Progenitor cell of endocrine pancreas (in vitro differentiated cells): ENCODE measurements around the gene B4GALT6. TPM values are rescaled to one million over a fixed set of nuclear protein-coding genes. Genes with fewer than 3 reads are reported as not detected.

Experiments used
- DNase-seq: peaks from one replicate; pipeline ENCODE4 v3.0.0; 2021; ENCODE audit warnings: low spot score; ENCODE audit not compliant: unreplicated experiment
- H3K27ac Mint-ChIP-seq: 2 replicates; pipeline ENCODE4 v1.8.0; 2021; ENCODE audit warnings: mild to moderate bottlenecking, moderate library complexity, mixed read lengths
- H3K27me3 Mint-ChIP-seq: 2 replicates; pipeline ENCODE4 v1.8.0; 2021; ENCODE audit warnings: mixed read lengths
- H3K36me3 Mint-ChIP-seq: 2 replicates; pipeline ENCODE4 v1.8.0; 2022; ENCODE audit warnings: mixed read lengths; ENCODE audit not compliant: insufficient read depth
- H3K4me1 Mint-ChIP-seq: 2 replicates; pipeline ENCODE4 v1.8.0; 2021; ENCODE audit warnings: low read depth, mixed read lengths
- H3K4me3 Mint-ChIP-seq: 2 replicates; pipeline ENCODE4 v1.8.0; 2021; ENCODE audit warnings: low read depth, mild to moderate bottlenecking, moderate library complexity, mixed read lengths
- H3K9me3 Mint-ChIP-seq: 2 replicates; pipeline ENCODE4 v1.8.0; 2021; ENCODE audit warnings: low read depth, mixed read lengths
- total RNA-seq: library from RNA; stranded (reverse); gene quantifications from 2 replicates; pipeline ENCODE4 v1.2.1, GENCODE V29; 2021
- TF ChIP-seq, protein P1 (sequence below): fragments of 200-600 bp; sonication (generic); IDR thresholded peaks from one replicate; pipeline ENCODE4 v1.5.0; 2021; ENCODE audit warnings: antibody characterized with exemption, mild to moderate bottlenecking; ENCODE audit not compliant: unreplicated experiment

B4GALT6 gene
- total RNA-seq, 1 donor from 2014 or later: 32.2 TPM

DNA sequence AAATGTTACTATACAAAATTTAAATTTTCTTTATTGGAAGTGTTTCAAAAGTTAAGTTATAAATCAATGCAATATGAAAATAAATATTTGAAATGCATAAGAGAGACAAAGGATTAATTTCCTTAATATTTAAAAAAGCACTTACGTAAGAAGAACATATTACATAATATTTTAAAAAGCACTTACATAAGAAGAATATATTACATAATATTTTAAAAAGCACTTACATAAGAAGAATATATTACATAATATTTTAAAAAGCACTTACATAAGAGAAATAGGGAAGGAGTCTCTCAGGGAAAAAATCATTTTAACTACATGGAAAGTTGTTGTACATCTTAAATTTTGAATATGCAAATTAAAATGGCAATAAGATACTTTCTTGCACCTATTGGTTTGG, 17.4 kb upstream of the B4GALT6 start:
- TF ChIP-seq, protein P1, sequence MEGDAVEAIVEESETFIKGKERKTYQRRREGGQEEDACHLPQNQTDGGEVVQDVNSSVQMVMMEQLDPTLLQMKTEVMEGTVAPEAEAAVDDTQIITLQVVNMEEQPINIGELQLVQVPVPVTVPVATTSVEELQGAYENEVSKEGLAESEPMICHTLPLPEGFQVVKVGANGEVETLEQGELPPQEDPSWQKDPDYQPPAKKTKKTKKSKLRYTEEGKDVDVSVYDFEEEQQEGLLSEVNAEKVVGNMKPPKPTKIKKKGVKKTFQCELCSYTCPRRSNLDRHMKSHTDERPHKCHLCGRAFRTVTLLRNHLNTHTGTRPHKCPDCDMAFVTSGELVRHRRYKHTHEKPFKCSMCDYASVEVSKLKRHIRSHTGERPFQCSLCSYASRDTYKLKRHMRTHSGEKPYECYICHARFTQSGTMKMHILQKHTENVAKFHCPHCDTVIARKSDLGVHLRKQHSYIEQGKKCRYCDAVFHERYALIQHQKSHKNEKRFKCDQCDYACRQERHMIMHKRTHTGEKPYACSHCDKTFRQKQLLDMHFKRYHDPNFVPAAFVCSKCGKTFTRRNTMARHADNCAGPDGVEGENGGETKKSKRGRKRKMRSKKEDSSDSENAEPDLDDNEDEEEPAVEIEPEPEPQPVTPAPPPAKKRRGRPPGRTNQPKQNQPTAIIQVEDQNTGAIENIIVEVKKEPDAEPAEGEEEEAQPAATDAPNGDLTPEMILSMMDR: no peak
- DNase-seq: no peak
- H3K27ac Mint-ChIP-seq: no peak overlapping the region
- no peak overlapping the region for H3K4me3 Mint-ChIP-seq
- H3K9me3 Mint-ChIP-seq: peaks cover 5% of the 10 kb centered on the region
- no peaks in the 10 kb centered on the region for H3K27me3 Mint-ChIP-seq
- H3K4me1 Mint-ChIP-seq: peaks cover 3% of the 10 kb centered on the region
- no peaks in the 10 kb centered on the region for H3K36me3 Mint-ChIP-seq

DNA sequence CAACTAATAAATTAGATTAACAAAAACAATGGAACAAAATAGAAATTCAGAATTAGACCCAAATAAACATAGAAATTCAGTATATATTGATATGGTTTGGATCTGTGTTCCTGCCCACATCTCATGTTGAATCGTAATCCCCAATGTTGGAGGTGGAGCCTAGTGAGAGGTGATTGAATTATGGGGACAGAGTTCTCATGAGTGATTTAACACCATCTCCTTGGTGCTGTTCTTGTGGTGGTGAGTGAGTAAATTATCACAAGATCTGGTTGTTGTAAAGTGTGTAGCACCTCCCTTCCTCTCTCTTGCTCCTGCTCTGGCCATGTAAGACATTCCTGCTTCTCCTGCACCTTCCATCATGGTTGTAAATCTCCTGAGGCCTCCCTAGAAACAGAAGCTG, 16.6 kb upstream of the B4GALT6 start:
- H3K9me3 Mint-ChIP-seq: peaks cover 5% of the 10 kb centered on the region
- no peaks in the 10 kb centered on the region for H3K27me3 Mint-ChIP-seq
- no peak overlapping the region for H3K4me3 Mint-ChIP-seq
- TF ChIP-seq, protein P1: no peak
- DNase-seq: no peak
- no peak overlapping the region for H3K27ac Mint-ChIP-seq
- H3K4me1 Mint-ChIP-seq: peaks cover 3% of the 10 kb centered on the region
- no peaks in the 10 kb centered on the region for H3K36me3 Mint-ChIP-seq

DNA sequence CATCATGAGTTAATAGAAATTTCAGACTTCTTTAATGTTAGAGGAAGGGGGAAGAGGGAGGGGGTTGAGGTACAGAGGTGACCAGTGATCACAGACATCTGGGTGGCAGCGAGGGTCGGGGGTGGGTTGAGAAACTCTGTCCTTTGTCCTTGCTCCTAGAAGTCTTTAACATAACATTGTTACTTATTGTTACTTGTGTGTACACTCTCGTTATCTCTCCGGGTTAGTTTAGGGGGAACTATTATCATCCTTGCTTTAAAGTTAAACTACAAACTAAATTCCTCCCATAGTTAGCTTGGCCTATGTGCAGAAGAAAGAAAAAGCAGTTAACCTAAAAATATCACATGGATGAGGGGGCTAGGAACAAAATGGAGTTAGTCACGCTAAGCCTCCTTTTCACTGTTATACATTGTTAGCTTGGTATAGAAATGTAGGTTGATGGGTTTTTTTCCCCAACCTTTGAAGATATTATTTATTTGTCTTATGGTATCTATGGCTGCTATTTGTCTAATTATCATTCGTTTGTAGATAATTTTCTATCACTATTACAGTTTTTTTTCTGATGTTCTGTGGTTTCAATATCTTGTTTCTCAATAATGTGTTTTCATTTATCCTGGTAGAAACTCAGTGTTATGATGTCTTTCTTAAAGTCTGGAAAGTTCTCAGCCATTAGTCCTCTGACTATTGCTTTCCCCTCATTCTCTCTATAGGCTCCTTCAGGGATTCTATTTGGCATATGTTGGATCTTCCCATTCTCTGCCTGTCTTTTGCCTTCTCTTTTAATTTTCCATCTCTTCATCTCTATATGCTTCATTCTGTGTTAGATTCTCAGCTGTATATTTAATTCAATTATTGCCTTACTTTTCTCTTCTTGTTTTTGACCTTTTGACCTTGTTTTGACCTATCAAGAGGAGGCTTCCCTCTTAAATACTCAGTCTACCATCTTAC, 13.2 kb upstream of the B4GALT6 start:
- TF ChIP-seq, protein P1: no peak
- peaks cover 5% of the 10 kb centered on the region for H3K9me3 Mint-ChIP-seq
- no peak overlapping the region for H3K27ac Mint-ChIP-seq
- H3K27me3 Mint-ChIP-seq: no peaks in the 10 kb centered on the region
- H3K4me1 Mint-ChIP-seq: peaks cover 4% of the 10 kb centered on the region
- no peaks in the 10 kb centered on the region for H3K36me3 Mint-ChIP-seq
- no peak overlapping the region for H3K4me3 Mint-ChIP-seq
- DNase-seq: no peak

DNA sequence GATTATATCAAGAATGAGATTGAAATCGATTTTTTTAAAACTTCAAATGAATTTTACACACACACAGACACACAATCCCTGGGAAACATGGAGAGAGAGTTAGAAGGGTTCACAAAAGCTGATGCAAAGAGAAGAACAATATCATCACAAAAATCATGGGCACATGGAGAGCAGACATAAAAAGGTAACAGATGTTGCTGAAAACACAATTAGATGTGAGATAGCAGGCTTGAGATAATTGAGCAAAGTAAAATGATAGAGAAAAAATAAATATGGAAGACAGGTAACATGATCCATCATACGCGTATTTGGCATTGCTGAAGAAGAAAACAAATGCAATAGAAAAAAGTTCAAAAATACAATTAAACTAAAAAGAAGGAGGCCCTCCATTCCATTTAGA, 11.6 kb upstream of the B4GALT6 start:
- Mint-ChIP-seq H3K4me1 (peaks cover 4% of the 10 kb centered on the region), H3K27me3 (no peaks in the 10 kb centered on the region), H3K4me3 (no peak overlapping the region), H3K36me3 (no peaks in the 10 kb centered on the region), H3K27ac (no peak overlapping the region), H3K9me3 (peaks cover 5% of the 10 kb centered on the region)
- TF ChIP-seq, protein P1: no peak
- DNase-seq: no peak

DNA sequence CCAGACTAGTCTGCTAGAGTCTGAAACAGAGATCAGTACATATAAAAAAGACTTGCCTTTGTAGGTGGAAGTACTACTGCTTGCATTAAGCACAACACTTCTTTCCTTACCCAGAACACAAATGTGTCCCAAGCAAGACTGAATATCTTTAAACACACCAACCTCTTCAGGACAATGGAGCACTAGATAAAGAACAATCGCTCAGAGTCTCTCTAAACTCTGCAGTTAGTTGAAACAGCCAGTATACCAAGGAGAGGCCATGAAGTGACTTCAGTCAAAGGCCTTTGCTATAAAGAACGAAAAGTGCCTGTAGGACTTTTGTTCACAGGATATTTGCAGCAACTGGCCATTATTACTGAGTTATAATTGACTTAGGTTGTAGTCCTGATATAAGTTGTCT, 9.9 kb upstream of the B4GALT6 start:
- H3K27me3 Mint-ChIP-seq: no peaks in the 10 kb centered on the region
- H3K9me3 Mint-ChIP-seq: peaks cover 5% of the 10 kb centered on the region
- TF ChIP-seq, protein P1: no peak
- H3K36me3 Mint-ChIP-seq: no peaks in the 10 kb centered on the region
- peaks cover 4% of the 10 kb centered on the region for H3K4me1 Mint-ChIP-seq
- DNase-seq: no peak
- no peak overlapping the region for H3K27ac Mint-ChIP-seq
- H3K4me3 Mint-ChIP-seq: no peak overlapping the region
